GM19238 (cell line): ENCODE results near the gene CEP85.

Experiments
- DNase-seq: peaks from one replicate; pipeline ENCODE4 v3.0.0; 2011; ENCODE audit warnings: low spot score; ENCODE audit not compliant: insufficient read length

Gene CEP85

GRCh38 chr1:26233903-26234643, at the start of gene CEP85:
Gene CEP85, plus strand, starts transcription at chr1:26234200. Its CDS starts 5,584 bp downstream, at chr1:26239784.
- DNase-seq: peak; percentile 97

GRCh38 chr1:26184883-26185282, 49.1 kb upstream of the CEP85 start:
- no peak for DNase-seq

- no peak for DNase-seq
These were observed 46.1 kb upstream of the CEP85 start for GRCh38 chr1:26187882-26188281.

- DNase-seq: no peak
These were observed 45.5 kb upstream of the CEP85 start for GRCh38 chr1:26188477-26188876.

GRCh38 chr1:26189331-26189730, 44.7 kb upstream of the CEP85 start:
- DNase-seq: no peak

- no peak for DNase-seq
These were observed 44.2 kb upstream of the CEP85 start for GRCh38 chr1:26189751-26190275.

GRCh38 chr1:26190373-26190987, 43.5 kb upstream of the CEP85 start, which contains the start of gene CATSPER4:
Gene CATSPER4, plus strand, starts transcription at chr1:26190602. Its CDS starts 26 bp downstream, at chr1:26190628.
- no peak for DNase-seq

GRCh38 chr1:26191739-26192138, 42.3 kb upstream of the CEP85 start:
- no peak for DNase-seq

- DNase-seq: no peak
These were observed 38.2 kb upstream of the CEP85 start for GRCh38 chr1:26195805-26196204.

- DNase-seq: no peak
These were observed 36.7 kb upstream of the CEP85 start for GRCh38 chr1:26197301-26197700.

GRCh38 chr1:26197813-26198212, 36.2 kb upstream of the CEP85 start:
- DNase-seq: no peak

GRCh38 chr1:26200413-26200812, 33.6 kb upstream of the CEP85 start:
- no peak for DNase-seq

- no peak for DNase-seq
These were observed 30.2 kb upstream of the CEP85 start for GRCh38 chr1:26203642-26204318.

GRCh38 chr1:26210147-26210870, 23.7 kb upstream of the CEP85 start:
- no peak for DNase-seq

GRCh38 chr1:26212726-26213125, 21.3 kb upstream of the CEP85 start:
- no peak for DNase-seq

GRCh38 chr1:26213335-26213905, 20.6 kb upstream of the CEP85 start:
- no peak for DNase-seq

GRCh38 chr1:26215246-26215645, 18.8 kb upstream of the CEP85 start:
- DNase-seq: no peak

GRCh38 chr1:26218906-26219494, 15.0 kb upstream of the CEP85 start:
- DNase-seq: no peak

GRCh38 chr1:26220199-26220912, 13.6 kb upstream of the CEP85 start:
- no peak for DNase-seq

GRCh38 chr1:26221094-26221493, 12.9 kb upstream of the CEP85 start:
- DNase-seq: no peak
